ENCODE results near the gene TRIM39. TPM values are rescaled to one million over a fixed set of nuclear protein-coding genes. Genes with fewer than 3 reads are reported as not detected.

TRIM39 gene
- total and polyA plus RNA-seq, 2 of the 13 experiments (the other 11 are each of a cell fraction or from before 2014, with no cell fraction given) = 7.7 to 14.6 TPM

GRCh38 chr6:30378290-30378937, 51.7 kb downstream of the TRIM39 start (continued):
- TF ChIP-seq MED1 (CRISPR knock-in tag; IDR thresholded peaks at IDR 0.05) (peak; percentile 28; the same call in 1 of the 2 replicates), PPARG (CRISPR knock-in tag; conservative IDR thresholded peaks at IDR 0.05) (peak; percentile 74), AKNA (CRISPR knock-in tag; IDR thresholded peaks at IDR 0.05; ENCODE audit: borderline replicate concordance) (0 out of 2 replicates have a peak, but pooled peaks have one; percentile 70), ZNF501 (CRISPR knock-in tag; IDR thresholded peaks at IDR 0.05) (no peak), ZNF792 (CRISPR knock-in tag; IDR thresholded peaks at IDR 0.05) (peak; percentile 83), CBFB (CRISPR knock-in tag; IDR thresholded peaks at IDR 0.05) (no peak), SRSF9 (IDR thresholded peaks at IDR 0.05; ENCODE audit: borderline replicate concordance, insufficient read depth, low read depth, low read length, poor library complexity, severe bottlenecking) (no peak), ZGPAT (CRISPR knock-in tag; IDR thresholded peaks at IDR 0.05) (0 out of 2 replicates have a peak, but pooled peaks have one; percentile 16), ZBTB38 (CRISPR knock-in tag; IDR thresholded peaks at IDR 0.05) (no peak), ZNF430 (CRISPR knock-in tag; IDR thresholded peaks at IDR 0.05) (peak; percentile 69; the same call in 1 of the 2 replicates), RBAK (CRISPR knock-in tag; IDR thresholded peaks at IDR 0.05) (no peak), RFX3 (CRISPR knock-in tag; IDR thresholded peaks at IDR 0.05) (peak; percentile 24; the same call in 1 of the 2 replicates), CSRNP2 (CRISPR knock-in tag; conservative IDR thresholded peaks at IDR 0.05; ENCODE audit: low read depth) (no peak), ZBTB39 (CRISPR knock-in tag; IDR thresholded peaks at IDR 0.05) (no peak), NFE2 (CRISPR knock-in tag; IDR thresholded peaks at IDR 0.05) (no peak), SMAD3 (CRISPR knock-in tag; IDR thresholded peaks at IDR 0.05) (peak; percentile 89; the same call in 1 of the 2 replicates), ZNF317 (CRISPR knock-in tag; IDR thresholded peaks at IDR 0.05) (peak; percentile 70), YEATS2 (CRISPR knock-in tag; IDR thresholded peaks at IDR 0.05; ENCODE audit: borderline replicate concordance) (peak; percentile 52; the same call in 1 of the 2 replicates), ZNF230 (CRISPR knock-in tag; IDR thresholded peaks at IDR 0.05) (no peak), GPN1 (CRISPR knock-in tag; IDR thresholded peaks at IDR 0.05; ENCODE audit: borderline replicate concordance) (no peak)
